HEK293 (cell line): ENCODE measurements around the gene SPNS2.

Experiments used
- CTCF ChIA-PET: fragments of 350-600 bp; formaldehyde crosslinking; extraction: SDS; loops from one replicate; lab custom pipeline; 2021; ENCODE audit warnings: antibody characterized with exemption; lab: Yijun Ruan, JAX
- POLR2A ChIA-PET: fragments of 300-600 bp; formaldehyde crosslinking; extraction: SDS; loops from one replicate; lab custom pipeline; 2020; ENCODE audit warnings: antibody characterized with exemption, inconsistent platforms; lab: Yijun Ruan, JAX
- H3K27ac ChIP-seq: fragments of 200-500 bp; sonication (Bioruptor generic); 2 replicates; pipeline ENCODE4 v1.5.1; 2014; ENCODE audit warnings: low read depth, low read length, control low read depth, inconsistent platforms; ENCODE audit errors: extremely low read depth
- H3K36me3 ChIP-seq, 2 experiments: fragments of 200-500 bp in 1 of 2; sonication (Bioruptor generic) in 1 of 2; 1 replicate in 1 of 2; 2 replicates in 1 of 2; pipeline ENCODE4 v1.5.1; 2014 to 2017; ENCODE audit warnings: inconsistent platforms in 2 of 2, low read length in 2 of 2; ENCODE audit not compliant: control insufficient read depth in 2 of 2, insufficient read depth in 1 of 2
- H3K4me1 ChIP-seq: fragments of 200-500 bp; sonication (Bioruptor generic); 2 replicates; pipeline ENCODE4 v1.5.1; 2014; ENCODE audit warnings: mild to moderate bottlenecking, low read length, inconsistent platforms; ENCODE audit not compliant: control insufficient read depth, insufficient read depth
- H3K4me3 ChIP-seq: 2 replicates; pipeline ENCODE4 v1.5.1; 2011; ENCODE audit warnings: low read depth, mild to moderate bottlenecking, control low read depth, low read length, moderate library complexity
- H3K9me3 ChIP-seq: fragments of 200-500 bp; sonication (Bioruptor generic); 2 replicates; pipeline ENCODE4 v1.5.1; 2014; ENCODE audit warnings: low read depth, low read length, inconsistent platforms; ENCODE audit not compliant: control insufficient read depth, insufficient read depth
- GLI2 ChIP-seq: fragments of 450-650 bp; formaldehyde crosslinking; IDR thresholded peaks from 2 replicates; pipeline ENCODE4; 2017; ENCODE audit warnings: missing biosample characterization, missing genetic modification characterization, low read depth, borderline replicate concordance
- GLIS1 ChIP-seq: fragments of 450-650 bp; formaldehyde crosslinking; IDR thresholded peaks from 2 replicates; pipeline ENCODE4 v1.5.1; 2016; ENCODE audit warnings: missing biosample characterization, missing genetic modification characterization
- HOXC10 ChIP-seq: sonication (generic); formaldehyde crosslinking; IDR thresholded peaks from 2 replicates; pipeline ENCODE4 v1.8.1; 2023; ENCODE audit warnings: mild to moderate bottlenecking, missing genetic modification reagents
- YY1 ChIP-seq: fragments of 450-650 bp; formaldehyde crosslinking; IDR thresholded peaks from 2 replicates; pipeline ENCODE4 v1.5.1; 2018; ENCODE audit warnings: missing biosample characterization, missing genetic modification characterization
- YY2 ChIP-seq: fragments of 450-650 bp; formaldehyde crosslinking; IDR thresholded peaks from 2 replicates; pipeline ENCODE4 v1.5.1; 2016; ENCODE audit warnings: missing biosample characterization, missing genetic modification characterization
- ZBTB48 ChIP-seq: fragments of 450-650 bp; formaldehyde crosslinking; IDR thresholded peaks from 2 replicates; pipeline ENCODE4 v1.5.1; 2016; ENCODE audit warnings: missing biosample characterization, missing genetic modification characterization
- ZNF121 ChIP-seq: fragments of 450-650 bp; formaldehyde crosslinking; IDR thresholded peaks from 2 replicates; pipeline ENCODE4 v1.5.1; 2016; ENCODE audit warnings: missing biosample characterization, missing genetic modification characterization
- ZNF138 ChIP-seq: fragments of 450-650 bp; formaldehyde crosslinking; IDR thresholded peaks from 2 replicates; pipeline ENCODE4 v1.5.1; 2016; ENCODE audit warnings: missing biosample characterization, missing genetic modification characterization, borderline replicate concordance
- ZNF214 ChIP-seq: fragments of 450-650 bp; formaldehyde crosslinking; IDR thresholded peaks from 2 replicates; pipeline ENCODE4 v1.5.1; 2017; ENCODE audit warnings: missing biosample characterization, mild to moderate bottlenecking, missing genetic modification characterization, borderline replicate concordance
- ZNF391 ChIP-seq: fragments of 450-650 bp; formaldehyde crosslinking; IDR thresholded peaks from 2 replicates; pipeline ENCODE4 v1.5.1; 2016; ENCODE audit warnings: low read depth, missing biosample characterization, missing genetic modification characterization, borderline replicate concordance
- ZNF48 ChIP-seq: fragments of 450-650 bp; formaldehyde crosslinking; IDR thresholded peaks from 2 replicates; pipeline ENCODE4 v1.5.1; 2016; ENCODE audit warnings: missing biosample characterization, missing genetic modification characterization
- ZNF544 ChIP-seq: fragments of 450-650 bp; formaldehyde crosslinking; IDR thresholded peaks from 2 replicates; pipeline ENCODE4 v1.5.0; 2017; ENCODE audit warnings: missing biosample characterization, missing genetic modification characterization
- ZNF585B ChIP-seq: fragments of 450-650 bp; formaldehyde crosslinking; IDR thresholded peaks from 2 replicates; pipeline ENCODE4 v1.5.1; 2016; ENCODE audit warnings: missing biosample characterization, missing genetic modification characterization
- ZNF621 ChIP-seq: fragments of 450-650 bp; formaldehyde crosslinking; IDR thresholded peaks from 2 replicates; pipeline ENCODE4 v1.5.1; 2017; ENCODE audit warnings: missing biosample characterization, missing genetic modification characterization
- ZNF701 ChIP-seq: fragments of 450-650 bp; formaldehyde crosslinking; IDR thresholded peaks from 2 replicates; pipeline ENCODE4 v1.5.1; 2016; ENCODE audit warnings: missing biosample characterization, missing genetic modification characterization
- ZNF707 ChIP-seq: fragments of 450-650 bp; formaldehyde crosslinking; IDR thresholded peaks from 2 replicates; pipeline ENCODE4 v1.5.1; 2016; ENCODE audit warnings: missing biosample characterization, missing genetic modification characterization
- TF ChIP-seq, protein P1 (sequence below): fragments of 450-650 bp; formaldehyde crosslinking; IDR thresholded peaks from 2 replicates; pipeline ENCODE4 v1.5.1; 2016; ENCODE audit warnings: missing biosample characterization, missing genetic modification characterization
- TF ChIP-seq, protein P2 (sequence below): fragments of 450-650 bp; formaldehyde crosslinking; IDR thresholded peaks from 2 replicates; pipeline ENCODE4 v1.5.1; 2016; ENCODE audit warnings: missing biosample characterization, missing genetic modification characterization
- TF ChIP-seq, protein P3 (sequence below): fragments of 450-650 bp; formaldehyde crosslinking; IDR thresholded peaks from 2 replicates; pipeline ENCODE4 v1.5.1; 2016; ENCODE audit warnings: missing biosample characterization, missing genetic modification characterization

Gene SPNS2

DNA sequence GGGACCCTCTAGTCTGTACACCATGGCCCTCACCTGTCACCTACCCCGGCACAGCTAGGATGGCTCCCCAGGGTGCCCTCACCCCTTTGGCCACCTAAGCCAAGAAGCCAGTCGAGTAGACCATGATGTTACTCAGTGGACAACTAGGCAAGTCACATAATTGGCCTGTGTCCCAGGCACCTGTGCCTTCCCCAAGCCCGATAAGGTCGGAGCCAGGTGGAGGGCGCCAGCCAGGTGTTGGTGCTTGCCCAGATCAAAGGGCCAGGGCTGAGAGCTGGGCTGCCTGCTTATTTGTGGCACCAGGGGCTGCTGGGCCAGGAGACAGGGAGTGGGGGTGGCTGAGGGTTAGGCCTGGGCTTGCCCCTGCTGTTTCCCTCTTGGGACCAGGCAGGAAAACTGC lies 16.8 kb downstream of the SPNS2 start:
- POLR2A ChIA-PET = interaction anchor here (0.5 kb wide), 1 partner anchor 255 kb away, joined by 3 read pairs; no protein-coding TSS in a partner anchor
- TF ChIP-seq ZBTB48 (tag by site-specific recombination) (no peak), ZNF121 (tag by site-specific recombination) (no peak), ZNF621 (no peak), ZNF585B (tag by site-specific recombination) (no peak), YY2 (tag by site-specific recombination) (no peak), ZNF214 (tag by site-specific recombination) (no peak), ZNF48 (tag by site-specific recombination) (no peak), GLIS1 (tag by site-specific recombination) (no peak), HOXC10 (CRISPR knock-in tag) (no peak), ZNF544 (tag by site-specific recombination) (no peak), YY1 (tag by site-specific recombination) (no peak)
- Histone ChIP-seq H3K4me3 (no peak overlapping the region), H3K27ac (no peak overlapping the region), H3K36me3 (no peaks in the 10 kb centered on the region), H3K9me3 (no peaks in the 10 kb centered on the region), H3K4me1 (no peaks in the 10 kb centered on the region)
- CTCF ChIA-PET = interaction anchor here (0.6 kb wide), 1 partner anchor 171 kb away, joined by 4 read pairs; no protein-coding TSS in a partner anchor

DNA sequence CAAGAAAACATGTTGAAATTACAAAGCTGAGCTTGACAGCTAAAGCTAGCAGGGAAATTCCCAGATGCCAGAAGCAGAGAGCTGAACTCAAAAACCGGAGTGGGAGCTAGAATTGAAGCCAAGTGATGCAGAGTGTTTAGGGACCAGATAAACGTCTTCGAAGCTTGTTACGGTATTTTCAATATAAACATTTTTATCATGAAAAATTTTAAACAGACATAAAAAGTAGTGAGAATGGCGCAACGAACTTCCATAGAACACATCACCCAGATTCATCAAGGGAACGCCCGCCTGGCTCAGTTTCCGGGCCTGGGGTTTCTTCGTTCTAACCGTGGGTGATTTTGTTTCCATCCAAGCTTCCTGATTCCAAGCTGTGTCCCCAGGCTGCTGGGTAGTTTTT lies 18.1 kb downstream of the SPNS2 start:
- Histone ChIP-seq H3K4me3 (no peak overlapping the region), H3K9me3 (no peaks in the 10 kb centered on the region), H3K36me3 (no peaks in the 10 kb centered on the region), H3K4me1 (no peaks in the 10 kb centered on the region), H3K27ac (no peak overlapping the region)
- CTCF ChIA-PET = interaction anchor here (0.6 to 0.7 kb wide), 3 partner anchors 62 to 305 kb away, joined by 3 to 4 read pairs (median 3); no protein-coding TSS in a partner anchor
- POLR2A ChIA-PET = interaction anchor here (0.6 to 1.1 kb wide), 2 partner anchors 20 to 30 kb away, joined by 4 read pairs; no protein-coding TSS in a partner anchor
- TF ChIP-seq ZNF138 (no peak), ZNF121 (tag by site-specific recombination) (no peak), YY2 (tag by site-specific recombination) (no peak), GLI2 (tag by site-specific recombination) (no peak), ZNF701 (no peak), ZNF391 (no peak), ZNF707 (tag by site-specific recombination) (no peak)
- TF ChIP-seq, protein P1, sequence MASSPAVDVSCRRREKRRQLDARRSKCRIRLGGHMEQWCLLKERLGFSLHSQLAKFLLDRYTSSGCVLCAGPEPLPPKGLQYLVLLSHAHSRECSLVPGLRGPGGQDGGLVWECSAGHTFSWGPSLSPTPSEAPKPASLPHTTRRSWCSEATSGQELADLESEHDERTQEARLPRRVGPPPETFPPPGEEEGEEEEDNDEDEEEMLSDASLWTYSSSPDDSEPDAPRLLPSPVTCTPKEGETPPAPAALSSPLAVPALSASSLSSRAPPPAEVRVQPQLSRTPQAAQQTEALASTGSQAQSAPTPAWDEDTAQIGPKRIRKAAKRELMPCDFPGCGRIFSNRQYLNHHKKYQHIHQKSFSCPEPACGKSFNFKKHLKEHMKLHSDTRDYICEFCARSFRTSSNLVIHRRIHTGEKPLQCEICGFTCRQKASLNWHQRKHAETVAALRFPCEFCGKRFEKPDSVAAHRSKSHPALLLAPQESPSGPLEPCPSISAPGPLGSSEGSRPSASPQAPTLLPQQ = no peak
- TF ChIP-seq, protein P2, sequence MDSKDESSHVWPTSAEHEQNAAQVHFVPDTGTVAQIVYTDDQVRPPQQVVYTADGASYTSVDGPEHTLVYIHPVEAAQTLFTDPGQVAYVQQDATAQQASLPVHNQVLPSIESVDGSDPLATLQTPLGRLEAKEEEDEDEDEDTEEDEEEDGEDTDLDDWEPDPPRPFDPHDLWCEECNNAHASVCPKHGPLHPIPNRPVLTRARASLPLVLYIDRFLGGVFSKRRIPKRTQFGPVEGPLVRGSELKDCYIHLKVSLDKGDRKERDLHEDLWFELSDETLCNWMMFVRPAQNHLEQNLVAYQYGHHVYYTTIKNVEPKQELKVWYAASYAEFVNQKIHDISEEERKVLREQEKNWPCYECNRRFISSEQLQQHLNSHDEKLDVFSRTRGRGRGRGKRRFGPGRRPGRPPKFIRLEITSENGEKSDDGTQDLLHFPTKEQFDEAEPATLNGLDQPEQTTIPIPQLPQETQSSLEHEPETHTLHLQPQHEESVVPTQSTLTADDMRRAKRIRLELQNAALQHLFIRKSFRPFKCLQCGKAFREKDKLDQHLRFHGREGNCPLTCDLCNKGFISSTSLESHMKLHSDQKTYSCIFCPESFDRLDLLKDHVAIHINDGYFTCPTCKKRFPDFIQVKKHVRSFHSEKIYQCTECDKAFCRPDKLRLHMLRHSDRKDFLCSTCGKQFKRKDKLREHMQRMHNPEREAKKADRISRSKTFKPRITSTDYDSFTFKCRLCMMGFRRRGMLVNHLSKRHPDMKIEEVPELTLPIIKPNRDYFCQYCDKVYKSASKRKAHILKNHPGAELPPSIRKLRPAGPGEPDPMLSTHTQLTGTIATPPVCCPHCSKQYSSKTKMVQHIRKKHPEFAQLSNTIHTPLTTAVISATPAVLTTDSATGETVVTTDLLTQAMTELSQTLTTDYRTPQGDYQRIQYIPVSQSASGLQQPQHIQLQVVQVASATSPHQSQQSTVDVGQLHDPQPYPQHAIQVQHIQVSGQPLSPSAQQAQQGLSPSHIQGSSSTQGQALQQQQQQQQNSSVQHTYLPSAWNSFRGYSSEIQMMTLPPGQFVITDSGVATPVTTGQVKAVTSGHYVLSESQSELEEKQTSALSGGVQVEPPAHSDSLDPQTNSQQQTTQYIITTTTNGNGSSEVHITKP (tag by site-specific recombination) = no peak
- TF ChIP-seq, protein P3, sequence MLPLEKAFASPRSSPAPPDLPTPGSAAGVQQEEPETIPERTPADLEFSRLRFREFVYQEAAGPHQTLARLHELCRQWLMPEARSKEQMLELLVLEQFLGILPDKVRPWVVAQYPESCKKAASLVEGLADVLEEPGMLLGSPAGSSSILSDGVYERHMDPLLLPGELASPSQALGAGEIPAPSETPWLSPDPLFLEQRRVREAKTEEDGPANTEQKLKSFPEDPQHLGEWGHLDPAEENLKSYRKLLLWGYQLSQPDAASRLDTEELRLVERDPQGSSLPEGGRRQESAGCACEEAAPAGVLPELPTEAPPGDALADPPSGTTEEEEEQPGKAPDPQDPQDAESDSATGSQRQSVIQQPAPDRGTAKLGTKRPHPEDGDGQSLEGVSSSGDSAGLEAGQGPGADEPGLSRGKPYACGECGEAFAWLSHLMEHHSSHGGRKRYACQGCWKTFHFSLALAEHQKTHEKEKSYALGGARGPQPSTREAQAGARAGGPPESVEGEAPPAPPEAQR (tag by site-specific recombination) = no peak
